Activated naive CD4-positive, alpha-beta T cell treated with Interleukin-2 at 50 U/mL for 16 hours (primary cell): ENCODE results near the gene METTL25.
"Not testable (repeated sequence)": the region's sequence is repeated elsewhere in the genome, so short reads cannot be mapped to it uniquely, and the experiment has no call there.

ENCODE experiments used
- DNase-seq: peaks from one replicate; pipeline ENCODE4 v3.0.0-alpha.2; 2020

The METTL25 gene, protein sequence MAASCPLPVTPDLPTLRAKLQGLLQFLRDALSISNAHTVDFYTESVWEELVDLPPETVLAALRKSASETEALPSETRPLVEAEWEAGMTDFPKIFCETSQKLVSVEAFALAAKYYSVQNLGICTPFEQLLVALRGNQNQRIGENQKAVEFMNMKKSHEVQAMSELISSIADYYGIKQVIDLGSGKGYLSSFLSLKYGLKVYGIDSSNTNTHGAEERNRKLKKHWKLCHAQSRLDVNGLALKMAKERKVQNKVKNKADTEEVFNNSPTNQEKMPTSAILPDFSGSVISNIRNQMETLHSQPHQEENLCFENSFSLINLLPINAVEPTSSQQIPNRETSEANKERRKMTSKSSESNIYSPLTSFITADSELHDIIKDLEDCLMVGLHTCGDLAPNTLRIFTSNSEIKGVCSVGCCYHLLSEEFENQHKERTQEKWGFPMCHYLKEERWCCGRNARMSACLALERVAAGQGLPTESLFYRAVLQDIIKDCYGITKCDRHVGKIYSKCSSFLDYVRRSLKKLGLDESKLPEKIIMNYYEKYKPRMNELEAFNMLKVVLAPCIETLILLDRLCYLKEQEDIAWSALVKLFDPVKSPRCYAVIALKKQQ

DNA sequence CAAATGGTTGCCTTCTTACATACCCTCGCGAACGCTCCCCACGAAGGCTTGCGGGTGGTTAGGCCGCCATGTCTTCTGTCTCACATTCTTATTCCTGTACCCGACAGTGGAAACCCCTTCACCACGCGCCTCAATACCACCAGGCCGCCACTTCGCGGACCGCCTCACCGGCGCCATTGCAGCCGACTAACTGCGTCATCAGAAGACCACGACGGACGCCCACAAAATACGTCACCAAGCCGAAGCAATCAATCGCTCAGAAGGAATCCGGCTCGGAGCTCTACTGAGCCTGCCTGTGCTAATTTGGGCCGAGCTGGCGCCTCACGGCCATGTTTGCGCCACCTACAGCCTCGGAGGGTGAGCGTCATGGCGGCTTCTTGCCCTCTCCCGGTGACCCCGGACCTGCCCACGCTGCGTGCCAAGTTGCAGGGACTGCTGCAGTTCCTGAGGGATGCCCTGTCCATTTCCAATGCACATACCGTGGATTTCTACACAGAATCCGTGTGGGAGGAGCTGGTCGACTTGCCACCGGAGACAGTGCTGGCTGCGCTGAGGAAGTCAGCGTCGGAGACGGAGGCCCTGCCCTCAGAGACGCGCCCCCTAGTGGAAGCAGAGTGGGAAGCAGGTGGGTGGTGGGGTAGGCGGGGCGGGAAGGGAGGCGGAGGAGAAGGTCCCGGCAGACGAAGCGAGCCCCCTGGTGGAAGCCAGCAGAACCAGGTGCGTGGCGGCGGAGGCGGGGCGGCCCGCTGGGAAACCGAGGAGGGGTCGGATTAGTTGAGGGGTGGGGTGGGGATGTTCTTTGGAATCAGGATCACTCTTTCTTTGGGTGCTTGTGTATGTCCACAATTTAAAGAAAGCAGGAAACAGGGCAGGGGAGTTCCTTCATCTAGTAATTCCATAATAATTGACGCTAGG is at the start of gene METTL25, which contains the start of gene CCDC59:
TSS of gene METTL25 (plus strand) at position 330 of the 915 bp plus-strand sequence. CDS start at position 367, 37 bp downstream.
TSS of gene CCDC59 (minus strand) at position 188 of the 915 bp plus-strand sequence. CDS start at position 177, 11 bp downstream.
- peak; percentile 97 for DNase-seq

DNA sequence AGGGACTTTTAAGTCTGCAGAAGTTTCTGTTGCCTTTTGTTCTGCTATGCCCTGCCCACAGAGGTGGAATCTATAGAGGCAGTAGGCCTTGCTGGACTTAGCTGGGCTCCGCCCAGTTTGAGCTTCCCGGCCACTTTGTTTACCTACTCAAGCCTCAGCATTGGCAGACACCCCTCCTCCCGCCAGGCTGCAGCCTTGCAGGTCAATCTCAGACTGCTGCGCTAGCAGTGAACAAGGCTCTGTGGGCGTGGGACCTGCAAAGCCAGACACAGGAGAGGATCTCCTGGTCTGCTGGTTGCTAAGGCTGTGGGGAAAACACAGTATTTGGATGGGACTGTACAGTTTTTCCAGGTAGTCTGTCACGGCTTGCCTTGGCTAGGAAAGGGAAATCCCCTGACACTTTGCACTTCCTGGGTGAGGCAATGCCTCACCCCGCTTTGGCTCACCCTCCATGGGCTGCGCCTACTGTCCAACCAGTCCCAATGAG is 43.9 kb upstream of the METTL25 start:
- no peak for DNase-seq

DNA sequence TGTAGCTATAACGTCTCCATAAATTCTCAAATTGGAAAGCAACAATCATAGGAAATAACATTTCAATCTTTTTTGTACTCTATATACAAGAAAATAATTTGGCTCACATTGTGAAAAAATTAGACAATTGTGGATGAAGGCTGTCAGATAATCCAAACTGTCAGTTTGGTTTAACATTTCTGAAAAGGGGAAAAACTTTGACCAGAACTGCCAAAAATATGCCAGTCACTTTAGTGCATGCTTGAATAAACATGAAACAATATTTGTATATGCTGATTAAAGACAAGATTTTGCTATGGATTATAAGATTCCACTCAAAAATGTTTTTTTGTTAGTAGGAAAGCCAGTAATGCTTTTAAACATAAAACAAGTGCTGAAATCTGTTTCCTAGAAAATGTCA is 39.1 kb upstream of the METTL25 start:
- DNase-seq, result no peak

DNA sequence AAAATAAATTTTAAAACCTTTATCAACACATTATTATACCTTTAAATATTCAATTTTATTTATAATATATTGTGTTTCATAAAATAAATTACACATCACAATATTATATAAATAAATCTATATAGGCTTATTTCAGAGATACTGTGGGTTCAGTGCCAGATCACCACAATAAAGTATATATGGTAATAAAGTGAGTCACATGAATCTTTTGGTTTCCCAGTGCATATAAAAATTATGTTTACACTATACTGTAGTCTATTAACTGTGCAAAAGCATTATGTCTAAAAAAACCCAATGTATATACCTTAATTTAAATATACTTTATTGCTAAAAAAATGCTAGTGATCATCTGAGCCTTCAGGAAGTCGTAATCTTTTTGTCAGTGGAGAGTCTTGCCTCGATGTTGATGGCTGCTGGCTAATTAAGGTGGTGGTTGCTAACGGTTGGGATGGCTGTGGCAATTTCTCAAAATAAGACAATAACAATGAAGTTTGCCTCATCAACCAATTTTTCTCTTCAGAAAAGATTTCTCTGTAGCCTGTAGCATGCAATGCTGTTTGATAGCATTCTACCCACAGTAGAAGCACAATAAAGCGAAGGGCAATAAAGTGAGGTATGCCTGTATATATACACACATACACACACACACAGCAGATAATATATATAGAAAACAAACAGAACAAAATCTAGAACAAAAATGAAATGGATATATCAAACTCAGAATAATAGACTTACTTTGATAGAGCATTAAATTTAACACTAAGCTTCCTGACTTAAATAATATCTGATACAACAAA is 32.6 kb upstream of the METTL25 start:
- DNase-seq, result no peak

DNA sequence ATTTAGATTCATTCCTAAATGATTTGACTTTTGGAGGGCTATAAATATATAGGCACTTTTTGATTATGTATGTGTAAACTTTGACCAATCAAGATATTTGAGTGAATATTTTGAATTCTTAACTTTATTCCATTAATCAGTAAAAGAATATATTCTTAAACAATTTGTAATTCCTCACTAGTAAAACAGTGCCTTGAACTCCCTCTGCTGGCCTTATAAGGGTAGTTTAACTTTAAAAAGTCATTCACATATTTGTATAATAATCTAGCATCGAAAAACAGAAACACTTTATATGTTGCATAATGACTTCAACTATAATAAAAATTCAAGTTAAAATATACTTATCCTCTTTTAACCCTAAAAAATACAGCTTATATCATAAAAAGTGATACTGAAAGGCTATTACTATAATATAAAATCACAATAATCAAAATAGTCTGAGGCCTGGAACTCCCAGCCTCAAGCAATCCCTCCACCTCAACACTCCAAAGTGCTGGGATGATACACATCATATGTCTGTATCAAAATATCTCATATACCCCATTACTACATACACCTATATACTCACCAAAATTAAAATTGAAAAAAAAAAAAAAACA is 31.3 kb upstream of the METTL25 start:
- DNase-seq, result no peak

DNA sequence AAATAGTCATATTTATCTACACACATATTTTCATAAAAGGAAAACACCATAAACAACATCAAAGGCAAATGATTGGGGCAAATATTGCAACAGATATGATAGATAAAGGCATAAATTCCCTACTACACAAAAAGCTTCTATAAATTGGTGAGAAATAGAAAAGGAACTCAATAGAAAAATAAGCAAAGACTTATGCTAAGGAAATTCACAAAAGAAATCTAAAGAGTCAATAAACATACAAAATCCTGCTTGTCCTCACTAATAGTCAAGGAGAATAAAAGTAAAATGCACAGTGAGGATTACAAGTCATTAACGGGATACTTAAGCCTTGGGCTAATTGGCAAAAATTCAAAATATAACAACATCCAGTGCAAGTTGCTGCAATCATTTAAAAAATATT is 30.5 kb upstream of the METTL25 start:
- DNase-seq, result no peak

DNA sequence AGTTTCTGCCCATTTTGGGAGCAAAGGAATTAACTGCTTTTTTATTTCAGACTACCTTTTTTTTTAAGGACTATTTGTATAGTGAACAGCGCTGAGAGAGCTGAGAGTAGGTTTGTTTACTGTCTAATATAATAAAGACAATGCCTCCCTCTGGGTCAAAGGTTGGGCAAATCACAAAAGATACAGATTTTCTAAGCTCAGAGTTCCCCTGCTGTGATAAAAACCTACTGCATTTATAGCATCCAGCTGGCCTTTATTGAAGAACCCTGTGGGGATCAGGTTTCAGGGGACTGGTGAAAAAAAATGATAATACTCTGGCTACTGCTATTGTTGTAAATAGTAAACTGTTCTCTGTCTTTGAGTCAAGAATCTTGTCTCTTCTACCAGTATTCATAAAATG is 28.8 kb upstream of the METTL25 start:
- DNase-seq, result no peak

DNA sequence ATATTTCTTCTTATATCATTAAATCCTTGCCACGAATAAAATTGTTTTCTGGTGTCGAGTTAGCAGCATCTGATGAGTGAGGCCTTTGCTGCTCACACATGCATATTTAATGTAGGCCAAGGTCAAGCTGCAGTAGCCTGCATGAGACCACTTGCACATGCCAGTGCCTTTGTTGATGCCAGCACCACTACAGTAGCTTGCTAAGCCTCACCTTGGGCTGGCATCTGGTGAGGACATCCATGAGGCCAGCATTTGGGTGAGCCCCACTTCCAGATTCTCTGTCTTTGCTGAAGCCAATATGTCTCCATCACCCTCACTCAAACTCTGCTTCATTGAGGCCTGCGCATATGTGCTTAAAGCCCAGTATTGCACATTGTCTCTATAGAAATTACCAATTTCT is 8.2 kb upstream of the METTL25 start:
- no peak for DNase-seq

DNA sequence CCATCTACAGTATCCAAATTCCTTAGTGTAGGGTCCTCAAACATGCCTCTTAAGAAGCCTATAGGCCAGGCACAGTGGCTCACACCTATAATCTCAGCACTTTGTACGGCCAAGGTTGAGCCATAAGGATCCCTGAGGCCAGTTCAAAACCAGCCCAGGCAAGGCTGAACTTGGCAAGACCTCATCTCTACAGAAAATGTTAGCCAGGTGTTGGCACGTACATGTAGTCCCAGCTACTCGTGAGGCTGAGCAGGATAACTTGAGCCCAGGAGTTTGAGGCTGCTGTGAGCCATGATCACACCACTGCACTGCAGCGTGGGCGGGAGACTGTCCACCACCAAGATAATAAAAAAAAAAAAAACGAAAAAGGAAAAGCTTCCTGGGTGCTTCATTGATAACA is 6.9 kb upstream of the METTL25 start:
- DNase-seq, result no peak

DNA sequence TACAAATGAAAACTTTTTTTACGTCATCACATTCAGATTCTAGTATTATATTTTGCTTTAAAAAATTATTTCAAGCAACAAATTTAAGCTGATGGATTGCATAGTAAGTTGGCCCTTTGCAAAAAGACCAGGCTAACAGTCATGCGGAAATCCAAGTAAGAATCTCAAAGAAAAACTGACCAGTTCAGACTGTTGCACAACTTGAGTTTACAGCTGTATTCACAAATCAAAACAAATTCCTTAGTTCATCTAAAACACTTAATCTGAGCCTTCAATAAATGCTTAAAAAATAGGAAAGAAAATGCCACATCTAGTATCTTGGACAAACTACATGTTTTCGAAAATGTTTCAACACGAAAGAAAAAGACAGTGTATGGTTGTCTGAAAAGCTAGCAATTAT is 989 bp upstream of the METTL25 start:
- DNase-seq, result no peak

DNA sequence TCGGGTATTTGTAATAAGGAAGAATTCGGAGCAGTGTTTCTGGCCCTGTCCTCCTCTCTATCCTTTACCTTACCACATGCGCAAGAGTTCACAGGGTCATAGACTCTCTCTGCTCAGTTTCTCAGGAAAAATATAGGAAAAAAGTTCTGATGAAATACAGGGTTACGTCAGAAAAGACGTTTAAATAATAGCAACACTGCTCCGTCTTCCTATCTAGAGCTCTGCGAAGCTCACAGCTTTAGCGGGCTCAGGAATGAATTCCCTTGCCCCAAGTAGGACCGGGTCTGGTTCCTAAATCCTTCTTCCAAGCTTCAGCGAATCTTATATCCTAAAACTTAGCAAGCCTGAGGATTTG is 507 bp upstream of the METTL25 start:
- DNase-seq, result no peak

DNA sequence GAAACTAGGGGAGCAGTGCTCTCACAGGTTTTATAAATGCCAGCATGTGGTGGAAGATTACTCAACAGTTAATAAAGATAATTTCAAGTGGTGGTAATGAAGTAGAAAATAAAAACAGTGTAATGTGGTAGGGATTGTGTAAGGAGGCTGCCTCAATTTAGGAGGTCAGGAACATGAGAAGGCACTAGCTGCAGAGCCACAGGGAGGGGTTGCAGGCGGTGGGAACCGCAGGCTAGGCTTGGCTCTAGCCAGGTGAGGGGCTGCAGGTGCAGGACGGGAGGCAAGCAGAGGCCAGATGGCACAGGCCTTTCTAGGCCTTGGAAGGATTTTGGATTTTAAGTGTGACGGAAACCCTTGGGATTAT is 768 bp downstream of the METTL25 start:
- DNase-seq, result no peak

DNA sequence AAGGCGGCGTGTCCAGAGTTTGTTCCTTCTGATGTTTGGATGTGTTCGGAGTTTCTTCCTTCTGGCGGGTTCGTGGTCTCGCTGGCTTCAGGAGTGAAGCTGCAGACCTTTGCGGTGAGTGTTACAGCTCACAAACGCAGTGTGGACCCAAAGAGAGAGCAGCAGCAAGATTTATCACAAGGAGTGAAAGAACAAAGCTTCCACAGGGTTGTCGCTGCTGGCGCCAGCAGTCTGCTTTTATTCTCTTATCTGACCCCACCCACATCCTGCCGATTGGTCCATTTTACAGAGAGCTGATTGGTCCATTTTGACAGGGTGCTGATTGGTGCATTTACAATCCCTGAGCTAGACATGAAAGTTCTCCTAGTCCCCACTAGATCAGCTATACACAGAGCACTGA is 2.5 kb downstream of the METTL25 start:
- not testable (repeated sequence) for DNase-seq

DNA sequence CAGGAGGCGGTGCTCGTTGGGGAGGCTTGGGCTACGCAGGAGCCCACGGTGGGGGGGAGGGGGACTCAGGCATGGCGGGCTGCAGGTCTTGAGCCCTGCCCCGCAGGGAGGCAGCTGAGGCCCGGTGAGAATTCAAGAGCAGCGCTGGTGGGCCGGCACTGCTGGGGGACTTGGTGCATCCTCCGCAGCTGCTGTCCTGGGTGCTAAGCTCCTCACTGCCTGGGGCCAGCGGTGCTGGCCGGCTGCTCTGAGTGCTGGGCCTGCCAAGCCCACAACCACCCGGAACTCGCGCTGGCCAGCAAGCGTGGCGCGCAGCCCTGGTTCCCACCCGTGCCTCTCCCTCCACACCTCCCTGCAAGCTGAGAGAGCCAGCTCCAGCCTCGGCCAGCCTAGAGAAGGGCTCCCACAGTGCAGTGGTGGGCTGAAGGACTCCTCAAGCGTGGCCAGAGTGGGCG is 3.2 kb downstream of the METTL25 start:
- no peak for DNase-seq

DNA sequence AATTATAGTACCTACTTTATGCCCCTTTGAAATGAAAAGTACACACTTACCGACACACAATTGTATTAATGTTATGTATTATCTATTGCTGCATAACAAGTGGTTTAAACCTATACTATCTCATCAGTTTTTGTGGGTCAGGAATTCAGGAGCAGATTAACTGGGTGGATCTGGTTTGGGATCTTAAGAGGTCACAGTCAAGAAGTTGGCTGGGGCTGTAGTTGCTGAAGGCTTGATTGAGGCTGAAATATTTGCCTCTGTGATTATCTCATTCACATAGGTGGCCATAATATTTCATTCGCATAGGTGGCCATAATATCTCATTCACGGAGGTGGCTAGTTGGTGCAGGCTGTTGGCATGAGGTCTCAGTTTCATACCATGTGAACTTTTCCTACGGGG is 5.7 kb downstream of the METTL25 start:
- DNase-seq, result no peak

DNA sequence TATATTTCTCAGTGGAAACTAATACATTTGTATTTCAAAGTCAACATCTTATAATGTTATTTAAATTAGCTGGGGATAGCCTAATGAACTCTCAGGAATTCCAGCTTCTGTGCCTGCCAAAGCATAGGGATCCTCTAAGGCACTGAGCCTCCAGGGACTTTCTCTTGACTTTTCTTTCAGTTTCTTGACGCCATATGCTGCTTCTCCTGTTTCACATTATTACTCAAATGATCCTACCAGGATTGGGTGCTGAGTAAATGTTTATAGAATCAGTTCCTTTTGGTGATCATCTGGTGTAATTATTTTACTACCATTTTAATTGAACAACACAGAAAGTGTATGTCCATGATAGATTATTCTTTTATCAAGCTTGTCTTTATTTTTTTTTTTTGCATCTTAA is 7.9 kb downstream of the METTL25 start:
- DNase-seq, result no peak

DNA sequence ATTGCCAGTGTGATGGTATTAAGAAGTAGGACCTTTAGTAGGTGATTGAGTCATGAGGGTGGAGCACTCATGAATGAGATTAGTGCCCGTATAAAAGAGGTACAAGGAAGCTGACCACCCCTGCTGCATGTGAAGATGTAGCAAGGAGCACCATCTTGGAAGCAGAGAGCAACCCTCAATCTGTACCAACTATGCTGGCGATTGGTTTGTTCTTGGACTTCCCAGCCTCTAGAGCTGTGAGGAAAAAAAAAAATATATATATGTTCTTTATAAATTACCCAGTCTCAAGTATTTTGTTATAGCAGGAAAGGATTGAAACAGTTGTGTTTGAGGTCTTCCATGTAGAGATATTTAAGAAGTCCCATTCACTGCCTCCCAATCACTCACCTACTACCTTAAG is 16.9 kb downstream of the METTL25 start:
- DNase-seq, result no peak

DNA sequence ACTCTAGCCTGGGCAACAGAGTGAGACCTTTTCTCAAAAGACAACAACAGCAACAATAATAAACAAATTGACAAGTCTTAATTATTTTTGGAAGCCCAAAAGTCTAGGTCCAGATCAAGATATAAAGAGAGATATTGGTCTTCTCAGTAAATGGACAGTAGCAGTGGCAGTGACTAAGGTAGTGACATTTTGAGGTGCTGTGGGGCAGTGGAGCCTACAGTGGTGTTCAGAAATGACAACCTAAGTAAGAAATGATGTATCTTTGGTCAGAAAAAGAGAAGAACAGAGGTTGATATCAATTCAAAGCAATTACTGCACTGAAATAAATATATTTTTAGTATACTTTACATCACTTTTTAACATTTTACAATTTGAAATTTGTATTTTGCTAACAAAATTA is 20.7 kb downstream of the METTL25 start:
- no peak for DNase-seq

DNA sequence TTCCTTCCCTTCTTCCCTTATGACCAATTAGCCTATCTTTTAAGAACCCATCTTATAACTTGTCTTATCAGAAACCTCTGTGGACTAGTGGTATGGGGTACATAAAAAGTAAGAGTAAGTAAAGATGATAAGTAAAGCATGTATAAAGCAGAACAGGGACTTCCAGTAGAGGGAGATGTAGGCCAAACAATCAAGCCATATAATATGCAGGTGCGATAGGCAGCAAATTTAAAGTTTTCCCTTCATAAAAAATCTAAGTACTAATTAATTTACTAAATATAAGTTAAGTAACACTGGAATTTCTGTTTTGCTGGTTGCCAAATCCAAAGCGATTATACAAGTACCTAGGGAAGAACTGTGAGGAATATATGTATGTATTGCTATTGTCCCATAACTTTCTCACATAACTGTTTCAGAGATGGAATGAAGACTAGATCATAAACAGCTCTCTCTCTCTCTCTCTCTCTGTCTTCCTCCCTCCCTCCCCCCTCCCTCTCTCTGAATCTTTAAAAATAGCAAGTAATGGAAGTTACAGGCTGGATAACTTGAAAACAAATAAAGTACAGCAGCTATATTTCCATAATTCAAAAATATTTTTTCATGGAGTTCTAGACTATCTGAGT is 25.7 kb downstream of the METTL25 start:
- DNase-seq, result no peak

DNA sequence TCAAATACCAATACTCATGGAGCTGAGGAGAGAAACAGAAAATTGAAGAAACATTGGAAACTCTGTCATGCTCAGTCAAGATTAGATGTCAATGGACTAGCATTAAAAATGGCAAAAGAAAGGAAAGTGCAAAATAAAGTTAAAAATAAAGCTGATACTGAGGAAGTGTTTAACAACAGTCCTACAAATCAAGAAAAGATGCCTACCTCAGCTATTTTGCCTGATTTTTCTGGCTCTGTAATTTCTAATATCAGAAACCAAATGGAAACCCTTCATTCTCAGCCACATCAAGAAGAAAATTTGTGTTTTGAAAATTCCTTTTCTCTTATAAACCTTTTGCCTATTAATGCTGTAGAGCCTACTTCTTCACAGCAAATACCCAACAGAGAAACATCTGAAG is 40.5 kb downstream of the METTL25 start:
- no peak for DNase-seq

DNA sequence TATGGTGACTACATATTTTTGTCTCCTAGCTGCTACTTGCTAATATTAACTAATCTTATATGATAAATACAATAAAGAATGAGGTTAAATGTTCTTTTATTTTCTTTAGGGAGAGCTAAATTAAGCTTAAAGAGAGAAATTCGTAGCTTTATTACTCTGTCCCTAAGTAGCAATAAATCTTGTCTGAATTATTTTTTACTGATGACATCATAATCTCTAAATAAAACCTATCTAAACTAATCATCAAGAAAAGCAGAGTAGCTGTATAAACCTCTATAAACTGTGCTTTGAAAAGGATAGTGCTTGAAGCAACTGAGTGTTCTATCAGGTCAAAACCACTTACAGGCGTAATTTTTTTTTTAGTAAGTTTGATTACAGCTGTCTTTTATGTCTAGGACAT is 42.5 kb downstream of the METTL25 start:
- DNase-seq, result no peak

DNA sequence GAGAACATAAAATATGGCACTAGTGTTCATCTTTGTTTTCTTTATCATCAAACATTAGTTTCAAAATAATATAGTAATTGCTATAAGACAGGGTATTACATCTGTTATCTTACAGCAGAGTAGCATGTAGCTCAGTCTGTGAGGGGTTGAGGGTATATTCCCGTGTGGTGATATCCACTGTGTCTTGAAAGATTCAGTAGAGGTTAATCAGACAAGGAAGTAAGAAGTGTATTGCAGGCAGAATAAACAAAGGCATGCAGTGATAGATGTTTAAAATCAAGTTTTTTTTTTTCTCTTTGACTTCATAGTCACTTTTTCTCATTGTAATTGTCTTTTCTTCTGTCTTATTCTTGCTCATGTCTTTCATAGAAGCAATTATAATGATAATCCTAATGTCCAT is 48.3 kb downstream of the METTL25 start:
- no peak for DNase-seq
